ENCODE data around the gene ATRNL1.

The ATRNL1 gene

DNA sequence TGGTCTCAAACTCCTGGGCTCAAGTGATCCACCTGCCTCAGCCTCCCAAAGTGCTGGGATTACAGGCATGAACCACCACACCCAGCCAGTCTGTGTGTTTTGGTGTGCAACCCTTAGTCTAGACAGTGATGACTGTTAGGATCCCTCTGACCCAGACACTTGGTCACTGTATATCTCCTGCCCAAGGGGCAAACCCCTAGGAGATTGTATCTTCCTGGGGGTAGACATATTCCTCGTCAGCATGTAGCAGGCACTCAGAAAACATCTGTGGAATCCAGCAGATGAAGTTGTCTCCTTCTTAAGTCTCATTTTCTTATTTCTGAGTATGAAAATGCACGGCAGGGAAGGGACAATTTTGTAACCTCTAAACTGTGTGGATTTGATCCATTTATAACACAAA, 887.3 kb downstream of the ATRNL1 start:
- no peak for DNase-seq (ENCODE audit: low read depth, low spot score)

DNA sequence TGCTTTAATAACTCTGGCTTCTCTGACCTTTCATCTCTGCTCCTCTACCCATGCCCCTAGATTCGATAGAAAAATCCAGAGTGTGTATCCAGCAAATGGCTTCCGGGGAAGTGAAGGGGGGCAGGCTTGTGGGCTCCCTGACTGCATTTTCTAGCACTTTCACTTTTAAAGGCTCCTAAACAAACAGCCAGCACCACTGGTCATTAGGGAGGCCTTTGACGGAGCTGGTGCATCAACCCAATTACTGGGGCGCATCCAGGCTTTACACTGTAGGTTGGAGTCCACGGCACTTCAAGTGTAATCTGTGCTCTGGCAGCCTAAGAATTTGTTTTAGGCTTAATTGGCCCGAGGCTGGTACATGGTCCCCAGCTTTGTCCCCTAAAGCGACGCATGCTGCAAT, 887.9 kb downstream of the ATRNL1 start:
- DNase-seq (ENCODE audit: low read depth, low spot score): no peak

DNA sequence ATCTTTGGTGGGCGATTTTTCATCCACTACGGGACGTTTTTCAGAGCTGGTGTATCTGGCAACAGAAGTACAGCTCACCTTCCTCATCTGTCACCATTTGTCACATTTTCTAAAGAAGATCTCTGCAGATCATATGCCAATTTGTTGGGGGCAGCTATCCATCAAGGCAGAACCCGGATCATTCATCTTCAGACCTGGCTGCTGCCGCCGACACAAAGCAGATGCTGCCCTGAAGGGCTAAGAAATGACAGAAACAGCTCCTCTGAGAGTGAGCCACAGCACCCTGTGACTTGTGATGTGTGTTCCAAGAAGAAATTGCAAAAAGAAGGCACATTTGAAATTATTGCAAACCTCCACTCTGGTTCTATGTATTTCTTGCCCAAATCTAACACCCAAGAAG, 888.9 kb downstream of the ATRNL1 start:
- DNase-seq (ENCODE audit: low read depth, low spot score): no peak

DNA sequence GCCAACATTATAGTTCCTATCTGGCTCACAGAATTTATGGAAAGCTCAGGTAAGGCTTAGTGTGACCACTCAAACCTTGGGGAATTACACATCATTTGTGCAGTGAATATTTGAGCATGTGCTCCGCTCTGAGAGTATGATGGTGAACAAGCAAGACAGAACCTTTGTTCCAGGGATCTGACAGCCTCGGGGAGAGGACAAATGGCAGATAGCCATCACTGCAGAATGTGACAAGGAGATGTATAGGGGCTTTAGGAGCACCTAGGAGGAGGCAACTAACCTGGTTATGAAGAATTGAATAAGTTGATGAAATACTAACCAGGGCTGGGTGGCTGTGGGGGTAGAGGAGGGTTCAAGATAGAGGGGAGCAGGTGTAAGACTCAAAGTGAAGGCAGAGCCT, 889.4 kb downstream of the ATRNL1 start:
- no peak for DNase-seq (ENCODE audit: low read depth, low spot score)

DNA sequence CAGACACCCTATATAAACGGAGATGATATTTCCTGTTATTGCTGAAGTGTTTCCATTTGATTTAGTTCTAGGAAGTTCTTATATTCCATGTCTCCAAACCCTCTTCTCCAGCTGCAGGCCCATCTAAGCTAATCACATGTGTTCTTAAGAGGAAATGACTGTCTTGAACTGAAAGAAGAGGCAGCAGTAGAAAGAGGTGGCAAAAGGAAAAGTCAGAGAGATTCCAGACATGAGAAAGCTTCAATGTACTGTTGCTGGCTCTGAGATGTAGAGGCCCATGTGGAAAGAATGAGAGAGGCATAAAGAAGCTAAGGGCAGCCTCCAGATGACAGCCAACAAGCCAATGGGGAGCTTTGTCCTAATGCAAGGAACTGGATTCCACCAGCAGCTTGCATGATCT, 892.6 kb downstream of the ATRNL1 start:
- no peak for DNase-seq (ENCODE audit: low read depth, low spot score)

DNA sequence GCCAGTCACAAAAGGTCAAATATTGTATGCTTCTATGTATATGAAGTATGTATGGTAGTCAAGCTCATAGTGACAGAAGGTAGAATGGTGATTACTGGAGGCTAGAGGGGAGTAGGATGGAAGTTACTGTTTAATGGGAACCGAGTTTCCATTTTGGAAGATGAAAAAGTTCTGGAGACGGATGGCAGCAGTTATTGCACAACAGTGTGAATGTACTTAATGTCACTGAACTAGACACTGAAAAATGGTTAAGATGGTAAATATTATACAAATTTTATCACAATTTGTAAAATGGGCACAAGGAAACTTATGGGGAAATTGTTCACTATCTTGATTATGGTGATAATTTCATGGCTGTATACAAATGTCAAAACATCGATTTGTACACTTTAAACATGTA, 895.2 kb downstream of the ATRNL1 start:
- DNase-seq (ENCODE audit: low read depth, low spot score): no peak

DNA sequence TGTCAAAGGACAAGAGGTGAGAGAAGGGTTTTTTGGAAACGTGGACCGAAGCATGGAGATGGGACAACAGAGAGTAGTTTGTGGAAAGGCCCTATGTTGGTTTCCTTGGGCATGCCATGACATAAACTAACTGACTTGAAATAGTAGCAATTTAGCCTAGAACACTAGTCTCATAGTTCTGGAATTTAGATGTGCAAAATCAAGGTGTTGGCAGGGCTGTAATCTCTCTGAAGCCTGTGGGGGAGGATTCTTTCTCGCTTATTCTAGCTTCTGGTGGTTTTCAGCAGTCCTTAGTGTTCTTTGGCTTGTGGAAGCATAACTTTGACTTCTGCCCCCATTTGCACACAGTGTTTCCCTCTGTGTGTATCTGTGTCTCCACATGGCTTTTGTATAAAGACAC, 896.5 kb downstream of the ATRNL1 start:
- no peak for DNase-seq (ENCODE audit: low read depth, low spot score)

DNA sequence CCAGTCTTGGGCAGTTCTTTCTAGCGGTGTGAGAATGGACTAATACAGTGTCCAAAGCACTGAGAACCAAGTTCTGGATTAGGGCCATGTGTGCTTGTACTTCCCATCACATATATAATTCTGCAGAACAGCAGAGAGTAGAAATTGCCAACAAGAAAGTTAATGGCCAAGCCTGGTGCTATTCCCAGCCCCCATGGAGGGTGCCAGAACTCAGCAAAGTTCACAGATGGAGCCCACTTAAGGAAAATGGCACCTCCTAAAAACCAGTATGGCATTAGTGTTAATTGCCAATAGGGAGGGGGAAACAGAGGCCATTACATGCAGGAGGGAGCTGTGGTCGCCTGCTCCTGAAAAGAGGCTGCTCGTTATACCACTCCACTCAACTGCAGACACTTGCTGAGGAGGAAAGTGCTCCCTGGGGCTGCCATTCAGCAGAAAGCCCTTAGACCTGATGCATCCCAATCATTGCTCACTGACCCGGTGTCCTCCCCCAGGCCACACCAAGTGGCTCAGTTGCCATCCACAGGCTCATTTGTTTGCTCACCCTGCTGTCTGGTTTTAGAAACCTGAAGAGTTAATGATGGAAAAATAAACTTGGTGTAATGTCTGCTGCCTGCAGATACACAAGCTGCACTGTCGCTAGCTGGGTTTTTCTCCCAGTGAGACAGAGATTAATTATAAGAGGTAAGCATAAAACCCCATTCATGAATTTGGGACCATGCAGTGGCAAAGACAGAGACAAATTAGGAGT, 899.2 kb downstream of the ATRNL1 start:
- no peak for DNase-seq (ENCODE audit: low read depth, low spot score)

DNA sequence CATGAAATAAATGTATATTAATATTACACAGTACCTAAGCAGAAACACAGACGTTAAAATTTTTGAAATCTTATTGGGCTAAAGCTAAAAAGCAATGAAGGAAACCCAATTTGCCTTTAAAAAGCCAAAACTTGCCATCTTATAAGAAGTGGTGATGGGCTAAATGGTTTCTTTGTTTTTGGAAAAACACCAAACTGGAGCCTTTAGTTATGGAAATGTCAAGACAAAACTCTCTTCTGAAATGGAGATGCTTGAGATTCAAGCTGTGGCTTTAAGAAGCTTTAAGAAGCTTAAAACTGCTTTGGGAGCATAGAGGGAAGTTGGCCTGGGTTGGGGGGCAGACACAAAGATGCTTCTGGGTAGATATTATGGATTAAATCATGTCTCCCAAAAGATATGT, 902.9 kb downstream of the ATRNL1 start:
- no peak for DNase-seq (ENCODE audit: low read depth, low spot score)

DNA sequence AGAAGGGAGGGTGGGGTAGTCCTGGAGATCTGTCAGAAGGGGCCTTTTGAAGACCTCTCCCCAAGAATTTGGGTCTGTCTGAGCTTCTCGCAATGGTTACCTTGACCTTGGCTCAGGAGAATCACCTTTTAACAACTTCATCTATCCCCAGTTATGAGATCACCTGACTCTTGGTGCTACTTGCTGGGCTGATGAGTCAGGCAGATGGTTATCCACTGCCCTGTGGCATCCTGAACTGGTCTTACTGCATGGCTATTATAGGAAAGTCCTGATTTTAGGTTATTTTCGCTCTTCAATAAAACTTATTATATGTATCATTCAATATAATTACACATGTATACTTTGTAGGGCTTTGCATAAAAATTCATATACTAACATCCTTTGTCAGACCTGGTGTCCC, 905.1 kb downstream of the ATRNL1 start:
- no peak for DNase-seq (ENCODE audit: low read depth, low spot score)
